CD8-positive, alpha-beta memory T cell (primary cell): Measurements from ENCODE around the gene ZNF579. TPM values are rescaled to one million over a fixed set of nuclear protein-coding genes. Genes with fewer than 3 reads are reported as not detected.

Source experiments
- CTCF ChIA-PET: fragments of 350-600 bp; sonication (Branson Sonifier 250); formaldehyde crosslinking; loops from one replicate; lab custom pipeline; 2021; ENCODE audit warnings: antibody characterized with exemption; lab: Charles Lee
- POLR2A ChIA-PET: fragments of 350-600 bp; sonication (Branson Sonifier 250); formaldehyde crosslinking; loops from one replicate; lab custom pipeline; 2021; ENCODE audit warnings: antibody characterized with exemption; lab: Charles Lee
- DNase-seq, 5 donors: peaks; one replicate each; pipeline versions ENCODE4 v3.0.0 to v3.0.0-alpha.2; 2020 to 2022; ENCODE audit warnings: mixed read lengths in 1 of 5
- H3K27ac ChIP-seq: one replicate; pipeline ENCODE4 v1.7.0; 2013; ENCODE audit warnings: low read depth, mild to moderate bottlenecking, low read length, moderate library complexity
- H3K27me3 ChIP-seq: 2 replicates; pipeline ENCODE4 v1.7.0; 2013; ENCODE audit warnings: low read length, mild to moderate bottlenecking; ENCODE audit not compliant: insufficient read depth, poor library complexity, severe bottlenecking
- H3K36me3 ChIP-seq: 2 replicates; pipeline ENCODE4 v1.7.0; 2013; ENCODE audit warnings: mild to moderate bottlenecking, low read length, moderate library complexity; ENCODE audit not compliant: insufficient read depth
- H3K4me1 ChIP-seq: 2 replicates; pipeline ENCODE4 v1.7.0; 2013; ENCODE audit warnings: mild to moderate bottlenecking, low read length, moderate library complexity; ENCODE audit not compliant: insufficient read depth
- H3K4me3 ChIP-seq: 2 replicates; pipeline ENCODE4 v1.7.0; 2013; ENCODE audit warnings: mild to moderate bottlenecking, low read length
- H3K9me3 ChIP-seq: 2 replicates; pipeline ENCODE4 v1.7.0; 2013; ENCODE audit warnings: mild to moderate bottlenecking, low read length
- H3K27ac Mint-ChIP-seq, 8 donors: one replicate each; pipeline ENCODE4 v1.8.0; 2020 to 2021; ENCODE audit warnings: mixed read lengths in 8 of 8, mild to moderate bottlenecking in 6 of 8, inconsistent platforms in 3 of 8, moderate library complexity in 3 of 8
- H3K27me3 Mint-ChIP-seq, 2 donors: one replicate each; pipeline ENCODE4 v1.8.0; 2020 to 2021; ENCODE audit warnings: mixed read lengths in 2 of 2, mild to moderate bottlenecking in 1 of 2, moderate library complexity in 1 of 2
- H3K36me3 Mint-ChIP-seq, 3 donors: one replicate each; pipeline ENCODE4 v1.8.0; 2020 to 2021; ENCODE audit warnings: mixed read lengths in 3 of 3, inconsistent platforms in 1 of 3, mild to moderate bottlenecking in 1 of 3
- H3K4me1 Mint-ChIP-seq, 3 donors: one replicate each; pipeline ENCODE4 v1.8.0; 2020 to 2021; ENCODE audit warnings: mixed read lengths in 3 of 3, inconsistent platforms in 1 of 3, mild to moderate bottlenecking in 1 of 3
- H3K4me3 Mint-ChIP-seq, 7 donors: one replicate each; pipeline ENCODE4 v1.8.0; 2020 to 2021; ENCODE audit warnings: mixed read lengths in 7 of 7, mild to moderate bottlenecking in 6 of 7, moderate library complexity in 4 of 7, inconsistent platforms in 2 of 7
- H3K9me3 Mint-ChIP-seq, 5 donors: one replicate each; pipeline ENCODE4 v1.8.0; 2020 to 2022; ENCODE audit warnings: mixed read lengths in 5 of 5, mild to moderate bottlenecking in 3 of 5, moderate library complexity in 2 of 5, inconsistent platforms in 1 of 5
- polyA plus RNA-seq: library from polyadenylated mRNA; unstranded; fragments of 300-500 nt; fragmentation: Illumina TruSeq; gene quantifications from one replicate; pipeline ENCODE4 v1.2.3, GENCODE V29; 2021
- total RNA-seq, 2 experiments: library from RNA; stranded (reverse); gene quantifications; one replicate each; pipeline ENCODE4 v1.2.3, GENCODE V29; 2021

The ZNF579 gene
- total and polyA plus RNA-seq, 3 experiments from 2014 or later, result 0.35 to 6.6 (median 6.0) TPM

DNA sequence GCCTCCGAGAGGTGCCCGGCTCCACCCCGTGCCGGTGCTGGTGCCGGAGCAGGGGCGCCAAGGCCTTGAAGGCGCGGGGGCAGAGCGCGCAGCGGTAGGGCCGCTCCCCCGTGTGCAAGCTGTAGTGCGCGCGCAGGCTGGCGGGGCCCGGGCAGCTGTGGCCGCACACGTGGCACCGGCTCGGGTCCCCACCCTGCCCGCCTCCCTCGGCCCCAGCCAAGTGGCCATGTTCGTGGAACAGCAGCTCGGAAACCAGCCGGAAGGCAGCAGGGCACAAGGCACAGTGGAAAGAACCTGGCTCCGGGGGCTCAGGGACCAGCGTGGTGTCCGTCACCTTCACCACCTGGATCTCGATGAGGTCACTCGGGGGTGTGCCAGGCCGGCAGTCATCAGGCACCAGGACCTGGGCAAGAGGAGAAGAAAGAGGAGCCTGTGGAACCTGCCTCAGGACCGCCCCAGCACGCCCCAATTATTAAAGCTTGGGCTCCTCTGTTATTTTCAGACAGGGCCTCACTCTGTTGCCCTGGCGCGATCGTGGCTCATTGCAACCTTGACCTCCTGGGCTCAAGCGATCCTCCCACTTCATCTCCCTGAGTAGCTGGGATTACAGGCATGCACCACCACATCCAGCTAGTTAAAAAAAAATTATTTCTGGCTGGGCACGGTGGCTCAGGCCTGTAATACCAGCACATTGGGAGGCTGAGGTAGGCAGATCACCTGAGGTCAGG lies 41.8 kb upstream of the ZNF579 start:
- ChIA-PET POLR2A (no interaction called here), CTCF (interaction anchor here (6.5 kb wide), 1 partner anchor 16 kb away, joined by 67 read pairs; the partner anchor contains the start of gene ZNF865)
- H3K27me3 ChIP-seq, result no peaks in the 10 kb centered on the region
- H3K36me3 Mint-ChIP-seq, result peaks cover 0 to 8% (median 7%) of the 10 kb centered on the region in 3 donors
- H3K27me3 Mint-ChIP-seq, result no peaks in the 10 kb centered on the region
- H3K27ac Mint-ChIP-seq, result no peak overlapping the region
- H3K27ac ChIP-seq, result no peak overlapping the region
- DNase-seq, result peak in 1 of 5 donors; percentile 36
- H3K9me3 ChIP-seq, result no peaks in the 10 kb centered on the region
- H3K4me3 Mint-ChIP-seq, result no peak overlapping the region
- peaks cover 47 to 63% (median 58%) of the 10 kb centered on the region in 3 donors for H3K4me1 Mint-ChIP-seq
- H3K9me3 Mint-ChIP-seq, result no peaks in the 10 kb centered on the region
- peaks cover 47% of the 10 kb centered on the region for H3K4me1 ChIP-seq
- no peaks in the 10 kb centered on the region for H3K36me3 ChIP-seq
- no peak overlapping the region for H3K4me3 ChIP-seq

DNA sequence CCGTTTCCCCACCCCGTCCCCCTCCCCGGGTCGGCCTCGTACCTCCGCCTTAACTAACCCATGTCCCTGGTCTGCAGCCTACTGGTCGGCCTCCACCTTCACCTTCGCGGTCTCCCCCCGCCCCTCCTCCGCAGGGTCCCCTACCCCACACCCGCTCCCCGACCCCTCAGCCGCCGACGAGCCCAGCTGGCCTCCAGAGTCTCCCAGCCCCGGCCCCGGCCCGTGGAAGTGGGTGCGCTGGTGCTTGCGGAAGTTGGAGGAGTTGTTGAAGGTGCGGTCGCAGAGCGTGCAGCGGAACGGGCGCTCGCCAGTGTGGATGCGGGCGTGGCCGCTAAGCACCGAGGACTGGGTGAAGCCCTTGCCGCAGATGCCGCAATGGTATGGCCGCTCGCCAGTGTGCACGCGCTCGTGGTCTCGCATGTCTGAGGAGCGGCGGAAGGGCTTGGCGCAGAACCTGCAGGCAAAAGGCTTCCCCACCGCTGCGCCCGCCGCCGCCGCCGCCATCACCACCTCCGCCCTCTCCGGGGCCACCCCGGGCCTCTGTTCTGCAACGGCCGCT lies 41.1 kb upstream of the ZNF579 start:
- peaks cover 0 to 14% (median 9%) of the 10 kb centered on the region in 3 donors for H3K36me3 Mint-ChIP-seq
- DNase-seq, result peak in 1 of 5 donors; percentile 48
- no peak overlapping the region for H3K27ac ChIP-seq
- ChIA-PET POLR2A (interaction anchor here (0.5 kb wide), 1 partner anchor 556 kb away, joined by 3 read pairs; no protein-coding TSS in a partner anchor), CTCF (interaction anchor here (6.5 kb wide), 1 partner anchor 15 kb away, joined by 67 read pairs; the partner anchor contains the start of gene ZNF865)
- H3K4me1 ChIP-seq, result peaks cover 40% of the 10 kb centered on the region
- H3K4me3 ChIP-seq, result no peak overlapping the region
- peaks cover 42 to 58% (median 51%) of the 10 kb centered on the region in 3 donors for H3K4me1 Mint-ChIP-seq
- no peaks in the 10 kb centered on the region for H3K27me3 ChIP-seq
- H3K27ac Mint-ChIP-seq, result no peak overlapping the region
- H3K27me3 Mint-ChIP-seq, result no peaks in the 10 kb centered on the region
- H3K9me3 Mint-ChIP-seq, result no peaks in the 10 kb centered on the region
- no peaks in the 10 kb centered on the region for H3K9me3 ChIP-seq
- no peaks in the 10 kb centered on the region for H3K36me3 ChIP-seq
- H3K4me3 Mint-ChIP-seq, result no peak overlapping the region

DNA sequence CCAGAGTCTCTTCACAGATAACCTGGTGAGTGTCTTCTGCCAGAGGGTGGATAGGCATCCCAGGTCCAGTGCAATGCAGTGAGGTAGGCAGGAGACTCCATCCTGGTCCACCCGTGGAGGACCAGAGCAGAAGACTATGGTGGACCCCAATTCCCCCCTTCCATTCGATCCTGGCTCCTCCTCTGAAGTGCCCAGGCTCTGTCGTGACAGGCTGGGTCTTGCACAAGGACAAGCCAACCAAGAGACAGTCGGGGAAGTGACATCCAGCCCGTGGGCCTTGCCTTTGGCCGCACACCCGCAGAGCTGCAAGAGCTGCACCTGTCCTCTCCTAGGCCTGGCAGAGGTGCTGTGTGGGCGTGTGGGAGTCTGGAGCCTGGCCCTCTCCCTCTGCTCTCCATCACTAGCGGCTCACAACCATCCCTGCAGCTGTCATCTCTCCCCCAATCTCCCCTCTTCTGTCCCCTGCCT lies 40.6 kb upstream of the ZNF579 start:
- Mint-ChIP-seq H3K36me3 (peaks cover 0 to 18% (median 9%) of the 10 kb centered on the region in 3 donors), H3K4me1 (peaks cover 37 to 53% (median 46%) of the 10 kb centered on the region in 3 donors), H3K27ac (no peak overlapping the region), H3K27me3 (no peaks in the 10 kb centered on the region), H3K9me3 (no peaks in the 10 kb centered on the region), H3K4me3 (peak overlapping the region in 1 of 7 donors; percentile 40)
- Histone ChIP-seq H3K27me3 (no peaks in the 10 kb centered on the region), H3K4me3 (no peak overlapping the region), H3K4me1 (peaks cover 35% of the 10 kb centered on the region), H3K27ac (no peak overlapping the region), H3K36me3 (no peaks in the 10 kb centered on the region), H3K9me3 (no peaks in the 10 kb centered on the region)
- ChIA-PET POLR2A (interaction anchor here (0.5 kb wide), 1 partner anchor 556 kb away, joined by 3 read pairs; no protein-coding TSS in a partner anchor), CTCF (interaction anchor here (1.1 to 6.5 kb wide), 5 partner anchors 11 to 117 kb away, joined by 3 to 67 read pairs (median 10); partner anchors contain the start of genes ZNF581 and ZNF865)
- no peak for DNase-seq

DNA sequence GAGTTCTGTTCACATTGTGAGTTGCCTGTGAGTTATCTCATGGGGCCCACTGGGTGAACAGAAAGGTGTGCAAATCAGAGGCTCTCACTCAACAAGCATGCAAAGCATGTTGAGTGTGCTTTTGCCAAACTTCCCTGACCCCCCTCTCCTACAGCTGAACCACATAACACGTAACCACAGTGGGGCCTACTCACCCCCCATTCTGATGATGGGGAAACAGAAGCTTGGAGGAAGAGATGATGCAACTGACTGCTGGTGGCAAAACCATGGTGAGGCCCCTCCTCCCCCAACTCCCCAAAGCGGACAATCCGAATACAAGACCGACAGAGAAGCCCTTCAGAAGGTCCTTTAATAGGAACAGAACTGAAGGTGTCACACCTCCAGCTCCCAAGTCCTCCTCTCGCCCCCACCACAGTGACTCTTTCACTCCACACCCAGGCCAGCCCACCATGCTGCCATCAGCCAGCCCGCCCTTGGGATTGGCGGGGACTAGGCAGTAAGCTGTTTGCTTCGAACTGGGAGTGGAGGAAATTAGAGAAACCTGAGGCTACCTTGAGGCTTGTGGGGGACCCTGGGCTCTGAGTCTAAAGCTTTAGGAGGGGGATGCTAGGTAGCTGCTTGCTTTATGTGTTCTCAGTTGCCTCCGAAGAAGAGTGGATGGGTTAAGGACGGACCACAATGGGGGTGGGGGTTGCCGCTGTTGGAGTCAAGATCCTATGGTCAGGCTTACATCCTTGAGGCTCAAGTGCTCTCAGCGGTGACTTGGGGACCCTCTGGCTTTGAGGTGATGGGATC lies 40.0 kb upstream of the ZNF579 start:
- H3K27ac Mint-ChIP-seq, result peak overlapping the region in 7 of 8 donors; percentile 59 to 84 (median 75)
- POLR2A ChIA-PET, result no interaction called here
- CTCF ChIA-PET, result interaction anchor here (1.1 to 3.5 kb wide), 4 partner anchors 12 to 116 kb away, joined by 3 to 22 read pairs (median 8); partner anchors contain the start of genes ZNF581 and ZNF865
- peaks cover 33 to 48% (median 40%) of the 10 kb centered on the region in 3 donors for H3K4me1 Mint-ChIP-seq
- H3K27me3 ChIP-seq, result no peaks in the 10 kb centered on the region
- H3K27me3 Mint-ChIP-seq, result no peaks in the 10 kb centered on the region
- H3K9me3 Mint-ChIP-seq, result no peaks in the 10 kb centered on the region
- DNase-seq, result peak in 1 of 5 donors; percentile 66
- H3K4me3 ChIP-seq, result no peak overlapping the region
- peaks cover 29% of the 10 kb centered on the region for H3K4me1 ChIP-seq
- peaks cover 0 to 20% (median 9%) of the 10 kb centered on the region in 3 donors for H3K36me3 Mint-ChIP-seq
- no peaks in the 10 kb centered on the region for H3K36me3 ChIP-seq
- no peaks in the 10 kb centered on the region for H3K9me3 ChIP-seq
- no peak overlapping the region for H3K27ac ChIP-seq
- peak overlapping the region in 2 of 7 donors; percentile 39 to 40 for H3K4me3 Mint-ChIP-seq

DNA sequence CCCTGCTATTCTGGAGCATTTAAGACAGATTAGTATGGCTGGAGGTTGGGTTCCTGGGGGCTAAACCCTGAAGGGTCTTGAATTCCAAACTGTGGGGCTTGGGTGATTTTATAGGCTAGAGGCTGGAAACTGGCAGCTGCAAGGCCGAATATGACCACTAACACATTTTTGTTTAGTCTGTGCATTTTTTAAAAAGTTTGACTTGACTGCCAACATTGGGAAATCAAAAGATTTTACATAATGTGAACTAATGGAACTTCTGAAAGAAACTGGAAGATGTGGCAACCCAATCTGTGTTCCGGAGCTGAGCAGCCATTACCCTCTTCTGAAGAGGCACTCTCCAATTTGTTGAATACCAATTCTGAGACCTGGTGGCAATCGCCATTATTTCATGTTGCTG lies 38.6 kb upstream of the ZNF579 start:
- Histone ChIP-seq H3K4me1 (peaks cover 18% of the 10 kb centered on the region), H3K9me3 (no peaks in the 10 kb centered on the region), H3K4me3 (no peak overlapping the region), H3K27me3 (no peaks in the 10 kb centered on the region), H3K27ac (no peak overlapping the region), H3K36me3 (no peaks in the 10 kb centered on the region)
- Mint-ChIP-seq H3K4me1 (peaks cover 26 to 37% (median 29%) of the 10 kb centered on the region in 3 donors), H3K27ac (no peak overlapping the region), H3K36me3 (peaks cover 0 to 21% (median 9%) of the 10 kb centered on the region in 3 donors), H3K4me3 (no peak overlapping the region), H3K9me3 (no peaks in the 10 kb centered on the region), H3K27me3 (no peaks in the 10 kb centered on the region)
- DNase-seq, result no peak
- ChIA-PET CTCF (interaction anchor here (1.1 to 3.5 kb wide), 2 partner anchors 13 to 152 kb away, joined by 3 to 22 read pairs; no protein-coding TSS in a partner anchor), POLR2A (no interaction called here)

DNA sequence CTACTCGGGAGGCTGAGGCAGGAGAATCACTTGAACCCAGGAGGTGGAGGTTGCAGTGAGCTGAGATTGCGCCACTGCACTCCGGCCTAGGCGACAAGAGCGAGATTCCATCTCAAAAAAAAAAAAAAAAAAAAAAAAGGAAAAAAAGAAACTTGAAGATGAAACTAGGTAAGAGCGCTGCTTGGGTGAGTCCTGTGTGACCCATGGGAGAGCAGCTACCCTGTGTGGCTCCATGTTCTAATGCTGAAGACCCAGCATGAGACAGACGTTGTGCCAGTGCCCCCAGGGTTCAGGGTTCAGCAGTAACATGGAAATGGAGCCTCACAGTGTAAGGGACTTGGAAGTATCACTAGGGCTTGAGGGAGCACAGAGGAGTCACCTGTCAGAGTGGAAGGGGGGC lies 37.8 kb upstream of the ZNF579 start:
- H3K27ac Mint-ChIP-seq, result peak overlapping the region in 2 of 8 donors; percentile 74 to 75
- no peaks in the 10 kb centered on the region for H3K9me3 Mint-ChIP-seq
- no peak for DNase-seq
- H3K27me3 Mint-ChIP-seq, result no peaks in the 10 kb centered on the region
- peaks cover 0 to 22% (median 7%) of the 10 kb centered on the region in 3 donors for H3K36me3 Mint-ChIP-seq
- no peaks in the 10 kb centered on the region for H3K36me3 ChIP-seq
- no peak overlapping the region for H3K4me3 ChIP-seq
- H3K9me3 ChIP-seq, result no peaks in the 10 kb centered on the region
- ChIA-PET POLR2A (interaction anchor here (0.6 to 0.7 kb wide), 2 partner anchors 34 to 46 kb away, joined by 4 to 10 read pairs; no protein-coding TSS in a partner anchor), CTCF (interaction anchor here (0.6 to 3.5 kb wide), 4 partner anchors 12 to 151 kb away, joined by 3 to 22 read pairs (median 6); partner anchors contain the start of gene ZNF865)
- H3K4me1 Mint-ChIP-seq, result peaks cover 20 to 28% (median 21%) of the 10 kb centered on the region in 3 donors
- H3K27me3 ChIP-seq, result no peaks in the 10 kb centered on the region
- H3K27ac ChIP-seq, result no peak overlapping the region
- H3K4me1 ChIP-seq, result peaks cover 12% of the 10 kb centered on the region
- H3K4me3 Mint-ChIP-seq, result no peak overlapping the region

GRCh38 chr19:55617426-55617825 lies 36.8 kb upstream of the ZNF579 start:
- no peak overlapping the region for H3K4me3 ChIP-seq
- H3K27me3 Mint-ChIP-seq, result no peaks in the 10 kb centered on the region
- peaks cover 11% of the 10 kb centered on the region for H3K4me1 ChIP-seq
- H3K36me3 Mint-ChIP-seq, result peaks cover 0 to 31% (median 7%) of the 10 kb centered on the region in 3 donors
- ChIA-PET CTCF (interaction anchor here (0.7 to 2.7 kb wide), 2 partner anchors 11 to 15 kb away, joined by 3 to 10 read pairs; partner anchors contain the start of gene ZNF865), POLR2A (no interaction called here)
- H3K4me1 Mint-ChIP-seq, result peaks cover 18 to 30% (median 23%) of the 10 kb centered on the region in 3 donors
- no peak overlapping the region for H3K4me3 Mint-ChIP-seq
- H3K27ac ChIP-seq, result no peak overlapping the region
- H3K9me3 ChIP-seq, result no peaks in the 10 kb centered on the region
- H3K9me3 Mint-ChIP-seq, result no peaks in the 10 kb centered on the region
- H3K27me3 ChIP-seq, result no peaks in the 10 kb centered on the region
- no peaks in the 10 kb centered on the region for H3K36me3 ChIP-seq
- peak overlapping the region in 2 of 8 donors; percentile 26 to 80 for H3K27ac Mint-ChIP-seq
- DNase-seq, result no peak
